ENCODE measurements around the gene MMP10. TPM values are rescaled to one million over a fixed set of nuclear protein-coding genes. Genes with fewer than 3 reads are reported as not detected.

MMP10 gene
- polyA plus RNA-seq, 1 donor from 2014 or later = not detected

DNA sequence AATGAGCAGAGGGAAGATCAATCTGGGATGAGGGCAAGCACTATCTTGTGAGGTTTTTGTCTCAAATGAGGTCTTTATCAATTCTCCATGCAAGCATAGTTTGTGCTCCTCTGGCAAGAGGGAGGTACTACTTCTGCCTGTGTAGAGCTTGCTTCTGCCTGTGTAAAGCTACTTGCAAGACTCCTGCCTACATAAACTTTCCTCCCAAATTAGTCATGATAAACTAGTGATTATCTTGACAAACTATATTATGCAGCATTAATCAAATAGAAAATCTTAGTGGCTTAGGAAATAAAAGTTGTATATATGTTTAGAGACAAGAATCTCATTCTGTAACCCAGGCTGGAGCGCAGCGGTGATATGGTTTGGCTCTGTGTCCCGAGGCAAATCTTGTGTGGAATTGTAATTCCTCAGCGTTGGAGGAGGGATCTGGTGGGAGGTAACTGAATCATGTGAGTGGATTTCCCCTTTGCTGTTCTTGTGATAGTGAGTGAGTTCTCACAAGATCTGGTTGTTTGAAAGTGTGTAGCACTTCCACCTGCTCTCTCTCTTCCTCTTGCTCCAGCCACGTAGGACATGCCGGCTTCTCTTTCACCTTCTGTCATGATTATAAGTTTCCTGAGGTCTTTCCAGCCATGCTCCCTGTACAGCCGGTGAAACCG is 8.0 kb upstream of the MMP10 start:
- TF ChIP-seq EP300 (conservative IDR thresholded peaks at IDR 0.05; ENCODE audit: poor library complexity, severe bottlenecking) (no peak), POLR2AphosphoS5 (IDR thresholded peaks at IDR 0.05) (no peak), SMC3 (conservative IDR thresholded peaks at IDR 0.05; ENCODE audit: poor library complexity) (no peak), TAF1 (IDR thresholded peaks at IDR 0.05; ENCODE audit: low read depth) (no peak), MXI1 (conservative IDR thresholded peaks at IDR 0.05; ENCODE audit: poor library complexity, severe bottlenecking) (no peak), RAD21 (conservative IDR thresholded peaks at IDR 0.05) (no peak), EZH2 (IDR thresholded peaks at IDR 0.05; ENCODE audit: borderline replicate concordance, insufficient read depth, low read length, poor library complexity, severe bottlenecking) (no peak)
- TF ChIP-seq, protein P1, sequence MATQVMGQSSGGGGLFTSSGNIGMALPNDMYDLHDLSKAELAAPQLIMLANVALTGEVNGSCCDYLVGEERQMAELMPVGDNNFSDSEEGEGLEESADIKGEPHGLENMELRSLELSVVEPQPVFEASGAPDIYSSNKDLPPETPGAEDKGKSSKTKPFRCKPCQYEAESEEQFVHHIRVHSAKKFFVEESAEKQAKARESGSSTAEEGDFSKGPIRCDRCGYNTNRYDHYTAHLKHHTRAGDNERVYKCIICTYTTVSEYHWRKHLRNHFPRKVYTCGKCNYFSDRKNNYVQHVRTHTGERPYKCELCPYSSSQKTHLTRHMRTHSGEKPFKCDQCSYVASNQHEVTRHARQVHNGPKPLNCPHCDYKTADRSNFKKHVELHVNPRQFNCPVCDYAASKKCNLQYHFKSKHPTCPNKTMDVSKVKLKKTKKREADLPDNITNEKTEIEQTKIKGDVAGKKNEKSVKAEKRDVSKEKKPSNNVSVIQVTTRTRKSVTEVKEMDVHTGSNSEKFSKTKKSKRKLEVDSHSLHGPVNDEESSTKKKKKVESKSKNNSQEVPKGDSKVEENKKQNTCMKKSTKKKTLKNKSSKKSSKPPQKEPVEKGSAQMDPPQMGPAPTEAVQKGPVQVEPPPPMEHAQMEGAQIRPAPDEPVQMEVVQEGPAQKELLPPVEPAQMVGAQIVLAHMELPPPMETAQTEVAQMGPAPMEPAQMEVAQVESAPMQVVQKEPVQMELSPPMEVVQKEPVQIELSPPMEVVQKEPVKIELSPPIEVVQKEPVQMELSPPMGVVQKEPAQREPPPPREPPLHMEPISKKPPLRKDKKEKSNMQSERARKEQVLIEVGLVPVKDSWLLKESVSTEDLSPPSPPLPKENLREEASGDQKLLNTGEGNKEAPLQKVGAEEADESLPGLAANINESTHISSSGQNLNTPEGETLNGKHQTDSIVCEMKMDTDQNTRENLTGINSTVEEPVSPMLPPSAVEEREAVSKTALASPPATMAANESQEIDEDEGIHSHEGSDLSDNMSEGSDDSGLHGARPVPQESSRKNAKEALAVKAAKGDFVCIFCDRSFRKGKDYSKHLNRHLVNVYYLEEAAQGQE (IDR thresholded peaks at IDR 0.05; ENCODE audit: borderline replicate concordance) = no peak
- TF ChIP-seq, protein P2, sequence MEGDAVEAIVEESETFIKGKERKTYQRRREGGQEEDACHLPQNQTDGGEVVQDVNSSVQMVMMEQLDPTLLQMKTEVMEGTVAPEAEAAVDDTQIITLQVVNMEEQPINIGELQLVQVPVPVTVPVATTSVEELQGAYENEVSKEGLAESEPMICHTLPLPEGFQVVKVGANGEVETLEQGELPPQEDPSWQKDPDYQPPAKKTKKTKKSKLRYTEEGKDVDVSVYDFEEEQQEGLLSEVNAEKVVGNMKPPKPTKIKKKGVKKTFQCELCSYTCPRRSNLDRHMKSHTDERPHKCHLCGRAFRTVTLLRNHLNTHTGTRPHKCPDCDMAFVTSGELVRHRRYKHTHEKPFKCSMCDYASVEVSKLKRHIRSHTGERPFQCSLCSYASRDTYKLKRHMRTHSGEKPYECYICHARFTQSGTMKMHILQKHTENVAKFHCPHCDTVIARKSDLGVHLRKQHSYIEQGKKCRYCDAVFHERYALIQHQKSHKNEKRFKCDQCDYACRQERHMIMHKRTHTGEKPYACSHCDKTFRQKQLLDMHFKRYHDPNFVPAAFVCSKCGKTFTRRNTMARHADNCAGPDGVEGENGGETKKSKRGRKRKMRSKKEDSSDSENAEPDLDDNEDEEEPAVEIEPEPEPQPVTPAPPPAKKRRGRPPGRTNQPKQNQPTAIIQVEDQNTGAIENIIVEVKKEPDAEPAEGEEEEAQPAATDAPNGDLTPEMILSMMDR (IDR thresholded peaks at IDR 0.05; ENCODE audit: poor library complexity, severe bottlenecking) = no peak
- H3K27ac ChIP-seq (ENCODE audit: low read length) = no peak overlapping the region
- no peaks in the 10 kb centered on the region for H3F3A ChIP-seq (ENCODE audit: insufficient read depth, low read length, poor library complexity, severe bottlenecking)
- no peak overlapping the region for H3K4me2 ChIP-seq (ENCODE audit: low read length)
- H3K9me3 ChIP-seq (ENCODE audit: low read length) = no peaks in the 10 kb centered on the region
- no peak overlapping the region for H3K4me3 ChIP-seq (ENCODE audit: low read length)
- no peak overlapping the region for H3K9ac ChIP-seq (ENCODE audit: low read length)
- H3K9me2 ChIP-seq (ENCODE audit: insufficient read depth, low read length) = no peaks in the 10 kb centered on the region
- H2AFZ ChIP-seq (ENCODE audit: low read depth, low read length) = no peak overlapping the region
- H3K36me3 ChIP-seq (ENCODE audit: insufficient read depth, low read length) = no peaks in the 10 kb centered on the region
- no peaks in the 10 kb centered on the region for H4K20me1 ChIP-seq (ENCODE audit: insufficient read depth)
- no peaks in the 10 kb centered on the region for H3K79me2 ChIP-seq (replicated peaks; ENCODE audit: insufficient read depth, low read length)
- no peaks in the 10 kb centered on the region for H3K27me3 ChIP-seq (ENCODE audit: insufficient read depth, low read depth, low read length)

DNA sequence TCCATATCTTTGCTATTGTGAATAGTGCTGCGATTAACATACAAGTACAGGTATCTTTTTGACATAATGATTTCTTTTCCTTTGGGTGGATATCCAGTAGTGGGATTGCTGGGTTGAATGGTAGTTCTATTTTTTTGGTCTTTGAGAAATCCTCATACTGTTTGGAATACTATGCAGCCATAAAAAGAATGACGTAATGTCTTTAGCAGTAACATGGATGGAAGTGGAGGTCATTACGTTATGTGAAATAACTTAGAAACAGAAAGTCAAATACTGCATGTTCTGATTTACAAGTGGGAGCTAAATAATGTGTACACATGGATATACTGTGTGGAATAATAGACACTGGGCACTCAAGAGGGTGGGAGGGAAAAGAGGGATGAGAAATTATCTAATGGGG is 4.0 kb upstream of the MMP10 start:
- no peak overlapping the region for H2AFZ ChIP-seq (ENCODE audit: low read depth, low read length)

More for the DNA sequence above, 4.0 kb upstream of the MMP10 start:
- Histone ChIP-seq H3K9ac (ENCODE audit: low read length) (no peak overlapping the region), H3K36me3 (ENCODE audit: insufficient read depth, low read length) (no peaks in the 10 kb centered on the region), H3K9me3 (ENCODE audit: low read length) (no peaks in the 10 kb centered on the region), H3K9me2 (ENCODE audit: insufficient read depth, low read length) (no peaks in the 10 kb centered on the region), H3K27me3 (ENCODE audit: insufficient read depth, low read depth, low read length) (no peaks in the 10 kb centered on the region), H4K20me1 (ENCODE audit: insufficient read depth) (no peaks in the 10 kb centered on the region), H3K79me2 (replicated peaks; ENCODE audit: insufficient read depth, low read length) (no peaks in the 10 kb centered on the region), H3K4me3 (ENCODE audit: low read length) (no peak overlapping the region), H3K27ac (ENCODE audit: low read length) (no peak overlapping the region), H3F3A (ENCODE audit: insufficient read depth, low read length, poor library complexity, severe bottlenecking) (no peaks in the 10 kb centered on the region), H3K4me2 (ENCODE audit: low read length) (no peak overlapping the region)
- TF ChIP-seq EP300 (conservative IDR thresholded peaks at IDR 0.05; ENCODE audit: poor library complexity, severe bottlenecking) (no peak), TAF1 (IDR thresholded peaks at IDR 0.05; ENCODE audit: low read depth) (no peak), MXI1 (conservative IDR thresholded peaks at IDR 0.05; ENCODE audit: poor library complexity, severe bottlenecking) (no peak), EZH2 (IDR thresholded peaks at IDR 0.05; ENCODE audit: borderline replicate concordance, insufficient read depth, low read length, poor library complexity, severe bottlenecking) (no peak), RAD21 (conservative IDR thresholded peaks at IDR 0.05) (no peak), POLR2AphosphoS5 (IDR thresholded peaks at IDR 0.05) (no peak), SMC3 (conservative IDR thresholded peaks at IDR 0.05; ENCODE audit: poor library complexity) (no peak)
- TF ChIP-seq, protein P1 (IDR thresholded peaks at IDR 0.05; ENCODE audit: borderline replicate concordance) = no peak
- TF ChIP-seq, protein P2 (IDR thresholded peaks at IDR 0.05; ENCODE audit: poor library complexity, severe bottlenecking) = no peak

All from neural cell (in vitro differentiated cells).